Endothelial cell of hepatic sinusoid (primary cell): ENCODE data around the gene FAM170B.

Source experiments
- in situ Hi-C: cut with HindIII; loops from 2 replicates; pipeline ENCODE4 v1.10.0; 2017; ENCODE audit warnings: low sequenced_read_pairs

Gene FAM170B

GRCh38 chr10:49169776-49170175 is 36.0 kb upstream of the FAM170B start:
- in situ Hi-C loops, result no loop called here

- in situ Hi-C loops, result no loop called here
These were observed 35.1 kb upstream of the FAM170B start for GRCh38 chr10:49168831-49169500.

- in situ Hi-C loops, result no loop called here
These were observed 34.3 kb upstream of the FAM170B start for GRCh38 chr10:49168171-49168540.

GRCh38 chr10:49167425-49168170 is 33.8 kb upstream of the FAM170B start:
- in situ Hi-C loops, result no loop called here

- in situ Hi-C loops, result no loop called here
These were observed 32.9 kb upstream of the FAM170B start for GRCh38 chr10:49166484-49167400.

- in situ Hi-C loops, result no loop called here
These were observed 32.1 kb upstream of the FAM170B start for GRCh38 chr10:49165821-49166483.

- in situ Hi-C loops, result no loop called here
These were observed 31.4 kb upstream of the FAM170B start for GRCh38 chr10:49165259-49165658.

- in situ Hi-C loops, result no loop called here
These were observed 30.9 kb upstream of the FAM170B start for GRCh38 chr10:49164559-49165188.

GRCh38 chr10:49163741-49164140 is 29.9 kb upstream of the FAM170B start:
- in situ Hi-C loops, result no loop called here

GRCh38 chr10:49162761-49163310 is 29.0 kb upstream of the FAM170B start:
- in situ Hi-C loops, result no loop called here

- in situ Hi-C loops, result no loop called here
These were observed 28.2 kb upstream of the FAM170B start for GRCh38 chr10:49162063-49162462.

- in situ Hi-C loops, result no loop called here
These were observed 27.7 kb upstream of the FAM170B start for GRCh38 chr10:49161411-49161997.

GRCh38 chr10:49160814-49161213 is 27.0 kb upstream of the FAM170B start:
- in situ Hi-C loops, result no loop called here

- in situ Hi-C loops, result no loop called here
These were observed 26.3 kb upstream of the FAM170B start for GRCh38 chr10:49160110-49160509.

- in situ Hi-C loops, result loop anchor here (5.0 kb wide), 1 partner anchor 83 kb away; no protein-coding TSS in a partner anchor
These were observed 25.1 kb upstream of the FAM170B start for GRCh38 chr10:49158915-49159314.

- in situ Hi-C loops, result loop anchor here (5.0 kb wide), 1 partner anchor 84 kb away; no protein-coding TSS in a partner anchor
These were observed 24.6 kb upstream of the FAM170B start for GRCh38 chr10:49158404-49158803.

- in situ Hi-C loops, result loop anchor here (5.0 kb wide), 1 partner anchor 85 kb away; no protein-coding TSS in a partner anchor
These were observed 23.4 kb upstream of the FAM170B start for GRCh38 chr10:49157229-49157628.

GRCh38 chr10:49154641-49155040 is 20.8 kb upstream of the FAM170B start:
- in situ Hi-C loops, result loop anchor here (5.0 kb wide), 1 partner anchor 88 kb away; no protein-coding TSS in a partner anchor

GRCh38 chr10:49153971-49154370 is 20.1 kb upstream of the FAM170B start:
- in situ Hi-C loops, result no loop called here
